ENCODE measurements around the gene FBN2.

DNA sequence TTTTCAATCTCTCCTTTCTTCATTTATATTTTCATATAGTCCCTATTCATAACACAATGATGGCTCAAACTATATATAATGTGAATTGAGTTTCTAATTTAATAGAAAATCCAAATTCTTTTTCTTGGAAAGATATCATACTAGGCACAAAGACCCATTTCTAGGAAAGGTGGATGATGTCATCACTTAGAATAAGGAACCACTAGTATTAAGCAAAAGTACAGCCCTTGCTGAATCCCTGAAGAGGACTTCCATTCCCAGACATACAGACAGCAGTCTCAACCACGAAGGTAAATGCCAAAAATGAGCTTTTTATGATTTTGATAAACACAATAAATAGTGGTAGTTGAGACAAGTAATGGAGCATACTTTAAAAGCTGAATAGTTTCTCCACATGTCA, 210.0 kb downstream of the FBN2 start:
- TF ChIP-seq POLR2AphosphoS5 (IDR thresholded peaks at IDR 0.05) (no peak), MXI1 (conservative IDR thresholded peaks at IDR 0.05; ENCODE audit: poor library complexity, severe bottlenecking) (no peak), EZH2 (IDR thresholded peaks at IDR 0.05; ENCODE audit: borderline replicate concordance, insufficient read depth, low read length, poor library complexity, severe bottlenecking) (no peak), EP300 (conservative IDR thresholded peaks at IDR 0.05; ENCODE audit: poor library complexity, severe bottlenecking) (no peak), RAD21 (conservative IDR thresholded peaks at IDR 0.05) (no peak)
- TF ChIP-seq, protein P1, sequence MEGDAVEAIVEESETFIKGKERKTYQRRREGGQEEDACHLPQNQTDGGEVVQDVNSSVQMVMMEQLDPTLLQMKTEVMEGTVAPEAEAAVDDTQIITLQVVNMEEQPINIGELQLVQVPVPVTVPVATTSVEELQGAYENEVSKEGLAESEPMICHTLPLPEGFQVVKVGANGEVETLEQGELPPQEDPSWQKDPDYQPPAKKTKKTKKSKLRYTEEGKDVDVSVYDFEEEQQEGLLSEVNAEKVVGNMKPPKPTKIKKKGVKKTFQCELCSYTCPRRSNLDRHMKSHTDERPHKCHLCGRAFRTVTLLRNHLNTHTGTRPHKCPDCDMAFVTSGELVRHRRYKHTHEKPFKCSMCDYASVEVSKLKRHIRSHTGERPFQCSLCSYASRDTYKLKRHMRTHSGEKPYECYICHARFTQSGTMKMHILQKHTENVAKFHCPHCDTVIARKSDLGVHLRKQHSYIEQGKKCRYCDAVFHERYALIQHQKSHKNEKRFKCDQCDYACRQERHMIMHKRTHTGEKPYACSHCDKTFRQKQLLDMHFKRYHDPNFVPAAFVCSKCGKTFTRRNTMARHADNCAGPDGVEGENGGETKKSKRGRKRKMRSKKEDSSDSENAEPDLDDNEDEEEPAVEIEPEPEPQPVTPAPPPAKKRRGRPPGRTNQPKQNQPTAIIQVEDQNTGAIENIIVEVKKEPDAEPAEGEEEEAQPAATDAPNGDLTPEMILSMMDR (IDR thresholded peaks at IDR 0.05; ENCODE audit: poor library complexity, severe bottlenecking) = no peak
- TF ChIP-seq, protein P2, sequence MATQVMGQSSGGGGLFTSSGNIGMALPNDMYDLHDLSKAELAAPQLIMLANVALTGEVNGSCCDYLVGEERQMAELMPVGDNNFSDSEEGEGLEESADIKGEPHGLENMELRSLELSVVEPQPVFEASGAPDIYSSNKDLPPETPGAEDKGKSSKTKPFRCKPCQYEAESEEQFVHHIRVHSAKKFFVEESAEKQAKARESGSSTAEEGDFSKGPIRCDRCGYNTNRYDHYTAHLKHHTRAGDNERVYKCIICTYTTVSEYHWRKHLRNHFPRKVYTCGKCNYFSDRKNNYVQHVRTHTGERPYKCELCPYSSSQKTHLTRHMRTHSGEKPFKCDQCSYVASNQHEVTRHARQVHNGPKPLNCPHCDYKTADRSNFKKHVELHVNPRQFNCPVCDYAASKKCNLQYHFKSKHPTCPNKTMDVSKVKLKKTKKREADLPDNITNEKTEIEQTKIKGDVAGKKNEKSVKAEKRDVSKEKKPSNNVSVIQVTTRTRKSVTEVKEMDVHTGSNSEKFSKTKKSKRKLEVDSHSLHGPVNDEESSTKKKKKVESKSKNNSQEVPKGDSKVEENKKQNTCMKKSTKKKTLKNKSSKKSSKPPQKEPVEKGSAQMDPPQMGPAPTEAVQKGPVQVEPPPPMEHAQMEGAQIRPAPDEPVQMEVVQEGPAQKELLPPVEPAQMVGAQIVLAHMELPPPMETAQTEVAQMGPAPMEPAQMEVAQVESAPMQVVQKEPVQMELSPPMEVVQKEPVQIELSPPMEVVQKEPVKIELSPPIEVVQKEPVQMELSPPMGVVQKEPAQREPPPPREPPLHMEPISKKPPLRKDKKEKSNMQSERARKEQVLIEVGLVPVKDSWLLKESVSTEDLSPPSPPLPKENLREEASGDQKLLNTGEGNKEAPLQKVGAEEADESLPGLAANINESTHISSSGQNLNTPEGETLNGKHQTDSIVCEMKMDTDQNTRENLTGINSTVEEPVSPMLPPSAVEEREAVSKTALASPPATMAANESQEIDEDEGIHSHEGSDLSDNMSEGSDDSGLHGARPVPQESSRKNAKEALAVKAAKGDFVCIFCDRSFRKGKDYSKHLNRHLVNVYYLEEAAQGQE (IDR thresholded peaks at IDR 0.05; ENCODE audit: borderline replicate concordance) = no peak
